GM23338 (cell line): ENCODE data around the gene ODF2L. TPM values are rescaled to one million over a fixed set of nuclear protein-coding genes. Genes with fewer than 3 reads are reported as not detected.

Experiments used
- ATAC-seq: fragments of 200-7000 bp; cut with Tn5 transposase; 3 replicates; pipeline ENCODE4 v1.9.1; 2020
- DNase-seq: peaks from one replicate; pipeline ENCODE4 v3.0.0-alpha.2; 2015; ENCODE audit warnings: low spot score
- H2AFZ ChIP-seq: fragments of 200-600 bp; sonication (generic); 2 replicates; pipeline ENCODE4 v1.8.0; 2016; ENCODE audit warnings: antibody characterized with exemption, mild to moderate bottlenecking, moderate library complexity
- H3F3A ChIP-seq: fragments of 200-600 bp; sonication (generic); replicated peaks from 2 replicates; pipeline ENCODE4 v1.8.0; 2017; ENCODE audit warnings: antibody characterized with exemption, mixed run types, low read depth
- H3K27ac ChIP-seq: fragments of 200-600 bp; sonication (generic); 2 replicates; pipeline ENCODE4 v1.6.1; 2016; ENCODE audit warnings: low read depth
- H3K27me3 ChIP-seq: fragments of 200-600 bp; sonication (generic); 2 replicates; pipeline ENCODE4 v1.8.0; 2016; ENCODE audit warnings: mild to moderate bottlenecking, mixed run types, moderate library complexity; ENCODE audit not compliant: insufficient read depth
- H3K36me3 ChIP-seq: fragments of 200-600 bp; sonication (generic); 2 replicates; pipeline ENCODE4 v1.8.0; 2016; ENCODE audit warnings: mild to moderate bottlenecking; ENCODE audit not compliant: insufficient read depth
- H3K4me1 ChIP-seq: fragments of 200-600 bp; sonication (generic); 2 replicates; pipeline ENCODE4 v1.8.0; 2016; ENCODE audit warnings: mild to moderate bottlenecking, moderate library complexity; ENCODE audit not compliant: insufficient read depth
- H3K4me2 ChIP-seq: fragments of 200-600 bp; sonication (generic); 2 replicates; pipeline ENCODE4 v1.7.1; 2017; ENCODE audit warnings: mixed run types
- H3K4me3 ChIP-seq: fragments of 200-600 bp; sonication (generic); 2 replicates; pipeline ENCODE4 v1.6.1; 2016; ENCODE audit warnings: mixed run types
- H3K79me2 ChIP-seq: fragments of 200-600 bp; sonication (generic); replicated peaks from 2 replicates; pipeline ENCODE4 v1.8.0; 2017; ENCODE audit warnings: mild to moderate bottlenecking; ENCODE audit not compliant: insufficient read depth
- H3K9me2 ChIP-seq: fragments of 200-600 bp; sonication (generic); 2 replicates; pipeline ENCODE4 v1.8.0; 2017; ENCODE audit not compliant: insufficient read depth
- H4K20me1 ChIP-seq: fragments of 200-600 bp; sonication (generic); replicated peaks from 2 replicates; pipeline ENCODE4 v1.8.0; 2017; ENCODE audit warnings: mild to moderate bottlenecking; ENCODE audit not compliant: insufficient read depth
- H3K27ac Mint-ChIP-seq: 2 replicates; pipeline ENCODE4 v1.8.0; 2020; ENCODE audit warnings: inconsistent platforms, mild to moderate bottlenecking, moderate library complexity, mixed read lengths
- H3K27me3 Mint-ChIP-seq: 3 replicates; pipeline ENCODE4 v1.8.0; 2022; ENCODE audit warnings: low read depth, mild to moderate bottlenecking, moderate library complexity, mixed read lengths, inconsistent platforms; ENCODE audit not compliant: insufficient read depth, poor library complexity
- H3K36me3 Mint-ChIP-seq: 3 replicates; pipeline ENCODE4 v1.8.0; 2021; ENCODE audit warnings: low read depth, mild to moderate bottlenecking, inconsistent platforms, moderate library complexity, mixed read lengths
- H3K4me1 Mint-ChIP-seq: 3 replicates; pipeline ENCODE4 v1.8.0; 2020; ENCODE audit warnings: mild to moderate bottlenecking, inconsistent platforms, mixed read lengths
- H3K4me3 Mint-ChIP-seq: 3 replicates; pipeline ENCODE4 v1.8.0; 2021; ENCODE audit warnings: moderate library complexity, mild to moderate bottlenecking, inconsistent platforms, mixed read lengths
- H3K9me3 Mint-ChIP-seq: 3 replicates; pipeline ENCODE4 v1.8.0; 2020; ENCODE audit warnings: moderate library complexity, mild to moderate bottlenecking, inconsistent platforms, mixed read lengths
- CTCF ChIP-seq, 2 experiments: fragments of 200-600 bp in 1 of 2; sonication (generic) in 1 of 2; conservative IDR thresholded peaks; 2 replicates each; pipeline versions ENCODE4 v1.5.1 to v1.6.1; 2016 to 2017; ENCODE audit warnings: antibody characterized with exemption in 2 of 2, low read depth in 2 of 2, mild to moderate bottlenecking in 2 of 2, moderate library complexity in 1 of 2
- ETS1 ChIP-seq: IDR thresholded peaks from 2 replicates; pipeline ENCODE4 v1.6.1; 2016; ENCODE audit warnings: antibody characterized with exemption
- EZH2 ChIP-seq: fragments of 200-600 bp; sonication (generic); IDR thresholded peaks from one replicate; pipeline ENCODE4 v1.8.0; 2017; ENCODE audit warnings: antibody characterized with exemption, mild to moderate bottlenecking, low read depth; ENCODE audit not compliant: unreplicated experiment
- JUNB ChIP-seq: IDR thresholded peaks from one replicate; pipeline ENCODE4 v1.6.1; 2016; ENCODE audit warnings: antibody characterized with exemption; ENCODE audit not compliant: unreplicated experiment
- REST ChIP-seq: IDR thresholded peaks from one replicate; pipeline ENCODE4 v1.6.1; 2018; ENCODE audit warnings: antibody characterized with exemption; ENCODE audit not compliant: unreplicated experiment
- ZNF331 ChIP-seq: fragments of 250-450 bp; sonication (Bioruptor Pico); IDR thresholded peaks from 2 replicates; pipeline ENCODE4 v1.5.0; 2020; ENCODE audit warnings: low read depth, mild to moderate bottlenecking, moderate library complexity
- polyA plus RNA-seq: library from polyadenylated mRNA; unstranded; fragments of >200 nt; fragmentation: Nextera tagmentation; extraction: Ambion mirVana; gene quantifications from 2 replicates; pipeline ENCODE4 v1.2.1, GENCODE V29; 2016
- total RNA-seq: library from RNA; depleted of rRNA; stranded (reverse); fragments of >200 nt; shearing (Covaris generic); gene quantifications from 2 replicates; pipeline ENCODE4 v1.2.3, GENCODE V29; 2014
- TF ChIP-seq, protein P1 (sequence below): fragments of 250-450 bp; sonication (Bioruptor Pico); IDR thresholded peaks from 2 replicates; pipeline ENCODE4 v1.5.0; 2020; ENCODE audit warnings: mild to moderate bottlenecking, moderate library complexity

Gene ODF2L
- total and polyA plus RNA-seq, 2 experiments from 2014 or later, result 29.8 to 51.5 TPM

- TF ChIP-seq, protein P1, sequence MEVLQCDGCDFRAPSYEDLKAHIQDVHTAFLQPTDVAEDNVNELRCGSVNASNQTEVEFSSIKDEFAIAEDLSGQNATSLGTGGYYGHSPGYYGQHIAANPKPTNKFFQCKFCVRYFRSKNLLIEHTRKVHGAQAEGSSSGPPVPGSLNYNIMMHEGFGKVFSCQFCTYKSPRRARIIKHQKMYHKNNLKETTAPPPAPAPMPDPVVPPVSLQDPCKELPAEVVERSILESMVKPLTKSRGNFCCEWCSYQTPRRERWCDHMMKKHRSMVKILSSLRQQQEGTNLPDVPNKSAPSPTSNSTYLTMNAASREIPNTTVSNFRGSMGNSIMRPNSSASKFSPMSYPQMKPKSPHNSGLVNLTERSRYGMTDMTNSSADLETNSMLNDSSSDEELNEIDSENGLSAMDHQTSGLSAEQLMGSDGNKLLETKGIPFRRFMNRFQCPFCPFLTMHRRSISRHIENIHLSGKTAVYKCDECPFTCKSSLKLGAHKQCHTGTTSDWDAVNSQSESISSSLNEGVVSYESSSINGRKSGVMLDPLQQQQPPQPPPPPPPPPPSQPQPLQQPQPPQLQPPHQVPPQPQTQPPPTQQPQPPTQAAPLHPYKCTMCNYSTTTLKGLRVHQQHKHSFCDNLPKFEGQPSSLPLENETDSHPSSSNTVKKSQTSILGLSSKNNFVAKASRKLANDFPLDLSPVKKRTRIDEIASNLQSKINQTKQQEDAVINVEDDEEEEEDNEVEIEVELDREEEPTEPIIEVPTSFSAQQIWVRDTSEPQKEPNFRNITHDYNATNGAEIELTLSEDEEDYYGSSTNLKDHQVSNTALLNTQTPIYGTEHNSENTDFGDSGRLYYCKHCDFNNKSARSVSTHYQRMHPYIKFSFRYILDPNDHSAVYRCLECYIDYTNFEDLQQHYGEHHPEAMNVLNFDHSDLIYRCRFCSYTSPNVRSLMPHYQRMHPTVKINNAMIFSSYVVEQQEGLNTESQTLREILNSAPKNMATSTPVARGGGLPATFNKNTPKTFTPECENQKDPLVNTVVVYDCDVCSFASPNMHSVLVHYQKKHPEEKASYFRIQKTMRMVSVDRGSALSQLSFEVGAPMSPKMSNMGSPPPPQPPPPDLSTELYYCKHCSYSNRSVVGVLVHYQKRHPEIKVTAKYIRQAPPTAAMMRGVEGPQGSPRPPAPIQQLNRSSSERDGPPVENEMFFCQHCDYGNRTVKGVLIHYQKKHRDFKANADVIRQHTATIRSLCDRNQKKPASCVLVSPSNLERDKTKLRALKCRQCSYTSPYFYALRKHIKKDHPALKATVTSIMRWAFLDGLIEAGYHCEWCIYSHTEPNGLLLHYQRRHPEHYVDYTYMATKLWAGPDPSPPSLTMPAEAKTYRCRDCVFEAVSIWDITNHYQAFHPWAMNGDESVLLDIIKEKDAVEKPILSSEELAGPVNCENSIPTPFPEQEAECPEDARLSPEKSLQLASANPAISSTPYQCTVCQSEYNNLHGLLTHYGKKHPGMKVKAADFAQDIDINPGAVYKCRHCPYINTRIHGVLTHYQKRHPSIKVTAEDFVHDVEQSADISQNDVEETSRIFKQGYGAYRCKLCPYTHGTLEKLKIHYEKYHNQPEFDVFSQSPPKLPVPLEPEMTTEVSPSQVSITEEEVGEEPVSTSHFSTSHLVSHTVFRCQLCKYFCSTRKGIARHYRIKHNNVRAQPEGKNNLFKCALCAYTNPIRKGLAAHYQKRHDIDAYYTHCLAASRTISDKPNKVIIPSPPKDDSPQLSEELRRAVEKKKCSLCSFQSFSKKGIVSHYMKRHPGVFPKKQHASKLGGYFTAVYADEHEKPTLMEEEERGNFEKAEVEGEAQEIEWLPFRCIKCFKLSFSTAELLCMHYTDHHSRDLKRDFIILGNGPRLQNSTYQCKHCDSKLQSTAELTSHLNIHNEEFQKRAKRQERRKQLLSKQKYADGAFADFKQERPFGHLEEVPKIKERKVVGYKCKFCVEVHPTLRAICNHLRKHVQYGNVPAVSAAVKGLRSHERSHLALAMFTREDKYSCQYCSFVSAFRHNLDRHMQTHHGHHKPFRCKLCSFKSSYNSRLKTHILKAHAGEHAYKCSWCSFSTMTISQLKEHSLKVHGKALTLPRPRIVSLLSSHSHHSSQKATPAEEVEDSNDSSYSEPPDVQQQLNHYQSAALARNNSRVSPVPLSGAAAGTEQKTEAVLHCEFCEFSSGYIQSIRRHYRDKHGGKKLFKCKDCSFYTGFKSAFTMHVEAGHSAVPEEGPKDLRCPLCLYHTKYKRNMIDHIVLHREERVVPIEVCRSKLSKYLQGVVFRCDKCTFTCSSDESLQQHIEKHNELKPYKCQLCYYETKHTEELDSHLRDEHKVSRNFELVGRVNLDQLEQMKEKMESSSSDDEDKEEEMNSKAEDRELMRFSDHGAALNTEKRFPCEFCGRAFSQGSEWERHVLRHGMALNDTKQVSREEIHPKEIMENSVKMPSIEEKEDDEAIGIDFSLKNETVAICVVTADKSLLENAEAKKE, result no peak
- TF ChIP-seq EZH2, result no peak
- no peak for TF ChIP-seq ETS1
- TF ChIP-seq JUNB, result no peak
These were observed 38.3 kb downstream of the ODF2L start (continued) for GRCh38 chr1:86357796-86358195.

DNA sequence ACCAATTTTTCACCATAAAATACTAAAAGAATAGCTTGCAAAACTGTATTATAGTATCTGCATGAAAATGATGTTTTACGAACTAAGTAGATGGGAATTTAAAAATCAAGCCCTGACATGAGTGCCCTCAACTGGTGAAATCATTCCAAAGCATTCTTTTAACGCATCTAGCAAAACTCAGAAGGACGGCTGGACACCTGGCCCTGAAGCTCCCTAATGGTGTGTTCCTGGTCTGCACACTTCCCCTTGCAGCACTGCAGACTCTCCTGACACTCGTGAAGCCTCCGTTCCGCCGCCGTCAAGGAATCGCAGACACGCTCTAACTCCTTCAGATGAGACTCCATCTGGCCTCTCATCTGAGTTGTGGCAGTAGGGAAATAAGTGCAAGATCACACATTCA, 39.9 kb downstream of the ODF2L start:
- no peaks in the 10 kb centered on the region for H3K9me2 ChIP-seq
- H4K20me1 ChIP-seq, result no peaks in the 10 kb centered on the region
- H3K4me1 ChIP-seq, result no peaks in the 10 kb centered on the region
- DNase-seq (peak; percentile 26), ATAC-seq (no peak; the same call in 2 of the 3 replicates)
- TF ChIP-seq REST (no peak), CTCF (conservative IDR thresholded peaks at IDR 0.05; ENCODE audit: low read depth in 2 of 2) (peak; percentile 33 to 49), ZNF331 (CRISPR knock-in tag) (no peak)
- Mint-ChIP-seq H3K27ac (no peak overlapping the region), H3K9me3 (no peaks in the 10 kb centered on the region), H3K4me1 (no peaks in the 10 kb centered on the region), H3K27me3 (no peaks in the 10 kb centered on the region), H3K36me3 (peaks cover 11% of the 10 kb centered on the region; the same call in 2 of the 3 replicates), H3K4me3 (no peak overlapping the region)
- H3K27me3 ChIP-seq, result no peaks in the 10 kb centered on the region
- no peak overlapping the region for H2AFZ ChIP-seq
- H3K4me3 ChIP-seq, result no peak overlapping the region
- H3K36me3 ChIP-seq, result no peaks in the 10 kb centered on the region
- no peaks in the 10 kb centered on the region for H3F3A ChIP-seq
- no peak overlapping the region for H3K4me2 ChIP-seq
- H3K79me2 ChIP-seq, result no peaks in the 10 kb centered on the region
- no peak overlapping the region for H3K27ac ChIP-seq
